HG02678 (cell line): ENCODE results near the gene TMEM30B.
"Not testable (repeated sequence)": the region's sequence is repeated elsewhere in the genome, so short reads cannot be mapped to it uniquely, and the experiment has no call there.

Source experiments
- ATAC-seq: cut with Tn5 transposase; IDR thresholded peaks from one replicate; pipeline ENCODE4 v1.9.1; 2021; ENCODE audit warnings: mild to moderate bottlenecking, moderate library complexity; ENCODE audit not compliant: unreplicated experiment

TMEM30B gene, protein sequence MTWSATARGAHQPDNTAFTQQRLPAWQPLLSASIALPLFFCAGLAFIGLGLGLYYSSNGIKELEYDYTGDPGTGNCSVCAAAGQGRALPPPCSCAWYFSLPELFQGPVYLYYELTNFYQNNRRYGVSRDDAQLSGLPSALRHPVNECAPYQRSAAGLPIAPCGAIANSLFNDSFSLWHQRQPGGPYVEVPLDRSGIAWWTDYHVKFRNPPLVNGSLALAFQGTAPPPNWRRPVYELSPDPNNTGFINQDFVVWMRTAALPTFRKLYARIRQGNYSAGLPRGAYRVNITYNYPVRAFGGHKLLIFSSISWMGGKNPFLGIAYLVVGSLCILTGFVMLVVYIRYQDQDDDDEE

GRCh38 chr14:61281186-61281947, at the start of gene TMEM30B:
Gene TMEM30B (minus strand): TSS chr14:61281338. CDS start chr14:61281147, 191 bp downstream.
- no peak for ATAC-seq

GRCh38 chr14:61330511-61330910, 49.4 kb upstream of the TMEM30B start:
- no peak for ATAC-seq

DNA sequence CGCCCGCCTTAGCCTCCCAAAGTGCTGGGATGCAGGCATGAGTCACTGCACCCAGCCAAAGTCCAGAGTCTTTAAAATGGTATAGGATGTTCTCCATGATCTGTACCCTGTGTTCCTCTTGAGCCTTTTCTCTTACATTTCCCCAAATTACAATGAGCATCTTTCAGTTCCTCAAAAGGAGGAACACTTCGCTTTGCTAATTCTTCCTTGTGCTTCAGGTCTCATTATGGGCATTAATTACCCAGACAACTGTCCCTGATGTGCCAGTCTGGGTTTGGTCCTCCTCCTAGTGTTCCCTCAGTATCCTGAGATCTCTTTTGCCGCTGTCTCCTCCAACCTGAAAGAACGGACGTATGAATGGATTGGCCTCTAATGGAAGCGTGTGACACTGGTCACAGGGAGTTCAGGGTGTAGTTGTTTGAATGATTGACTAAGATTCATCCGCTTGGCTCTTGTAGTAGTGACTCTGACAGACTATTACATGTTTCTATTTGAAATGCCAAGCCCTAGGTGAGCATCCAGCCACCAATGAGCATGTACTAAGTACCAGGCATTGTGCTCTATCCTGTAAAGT, 48.4 kb upstream of the TMEM30B start:
- ATAC-seq, result no peak

DNA sequence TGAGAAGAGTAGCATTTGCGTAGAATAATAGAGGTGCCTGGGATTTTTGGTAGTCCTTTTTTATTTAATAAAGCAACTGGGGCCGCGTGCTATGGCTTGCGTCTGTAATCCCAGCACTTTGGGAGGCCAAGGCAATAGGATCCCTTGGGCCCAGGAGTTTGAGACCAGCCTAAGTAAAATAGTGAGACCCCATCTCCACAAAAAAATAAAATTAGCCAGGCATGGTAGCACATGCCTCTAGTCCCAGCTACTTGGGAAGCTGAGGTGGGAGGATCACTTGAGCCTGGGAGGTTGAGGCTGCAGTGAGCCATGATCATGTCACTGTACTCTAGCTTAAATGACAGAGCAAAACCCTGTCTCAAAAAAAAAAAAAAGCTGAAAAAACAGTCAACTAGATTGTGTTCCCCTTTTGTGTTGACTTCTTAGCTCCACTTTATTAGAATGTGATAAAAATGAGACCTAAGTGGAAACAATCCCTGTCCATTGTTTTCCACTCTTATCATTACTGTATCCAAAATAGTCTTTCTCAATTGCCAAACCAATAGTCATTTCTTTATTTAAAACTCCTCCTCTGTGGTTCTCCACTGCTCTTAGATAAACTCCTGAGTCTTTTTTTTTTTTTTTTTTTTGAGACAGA, 47.6 kb upstream of the TMEM30B start:
- ATAC-seq, result no peak

DNA sequence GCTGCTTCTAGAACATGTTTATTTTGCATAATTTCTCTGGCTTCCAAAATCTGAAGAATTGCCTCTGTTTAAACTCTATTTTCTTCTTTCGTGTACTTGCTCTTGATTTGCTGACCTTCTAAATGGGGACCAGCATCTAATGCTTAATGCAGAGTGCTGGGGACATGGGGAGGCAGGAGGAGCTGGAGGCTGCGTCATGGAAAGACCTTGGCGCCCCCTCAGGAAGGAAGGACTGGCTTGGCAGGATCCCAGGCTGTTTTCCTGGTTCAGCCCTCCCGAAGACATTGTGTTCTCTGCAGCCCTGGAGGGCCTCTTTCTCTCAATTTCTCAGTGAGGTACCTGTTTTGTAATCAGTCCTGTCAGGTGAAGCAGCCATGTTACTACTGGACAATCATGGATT, 45.7 kb upstream of the TMEM30B start:
- ATAC-seq, result no peak

- ATAC-seq, result no peak
Measured at GRCh38 chr14:61326146-61326545, 45.0 kb upstream of the TMEM30B start.

DNA sequence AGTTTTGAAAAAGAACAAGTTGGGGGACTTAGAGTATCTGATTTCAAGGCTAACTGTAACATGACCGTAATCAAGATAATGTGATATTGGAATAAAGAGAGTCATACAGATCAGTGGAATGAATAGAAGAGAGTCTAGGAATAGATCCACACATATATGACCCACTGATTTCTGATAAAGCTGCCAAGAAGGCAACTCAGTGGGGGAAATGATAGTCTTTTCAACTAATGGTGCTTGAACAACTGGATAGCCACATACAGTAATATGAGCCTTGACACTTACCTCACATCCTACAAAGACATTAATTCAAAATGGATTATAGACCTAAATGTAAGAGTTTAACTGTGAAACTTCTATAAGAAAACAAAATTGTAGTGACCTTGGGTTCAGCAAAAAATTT, 44.0 kb upstream of the TMEM30B start:
- no peak for ATAC-seq

DNA sequence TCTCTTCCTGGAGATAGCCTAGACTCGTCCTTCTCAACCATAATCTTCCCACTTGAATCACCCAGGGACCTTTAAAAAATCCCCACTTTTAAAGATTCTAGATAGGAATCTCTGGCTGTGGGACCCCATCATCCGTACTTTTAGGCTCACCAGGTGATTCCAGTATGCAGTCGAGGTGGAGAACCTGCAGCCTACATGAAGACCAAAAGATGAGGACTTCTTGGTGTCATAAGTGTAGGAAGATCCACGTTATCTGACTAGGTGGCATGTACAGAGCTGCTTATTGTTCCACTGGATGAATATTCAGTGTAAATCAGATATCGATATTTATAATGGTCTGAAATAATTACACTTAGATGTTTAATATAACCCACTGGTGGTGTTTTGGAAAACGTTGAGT, 42.8 kb upstream of the TMEM30B start:
- ATAC-seq, result no peak

GRCh38 chr14:61322799-61323290, 41.7 kb upstream of the TMEM30B start:
- no peak for ATAC-seq

DNA sequence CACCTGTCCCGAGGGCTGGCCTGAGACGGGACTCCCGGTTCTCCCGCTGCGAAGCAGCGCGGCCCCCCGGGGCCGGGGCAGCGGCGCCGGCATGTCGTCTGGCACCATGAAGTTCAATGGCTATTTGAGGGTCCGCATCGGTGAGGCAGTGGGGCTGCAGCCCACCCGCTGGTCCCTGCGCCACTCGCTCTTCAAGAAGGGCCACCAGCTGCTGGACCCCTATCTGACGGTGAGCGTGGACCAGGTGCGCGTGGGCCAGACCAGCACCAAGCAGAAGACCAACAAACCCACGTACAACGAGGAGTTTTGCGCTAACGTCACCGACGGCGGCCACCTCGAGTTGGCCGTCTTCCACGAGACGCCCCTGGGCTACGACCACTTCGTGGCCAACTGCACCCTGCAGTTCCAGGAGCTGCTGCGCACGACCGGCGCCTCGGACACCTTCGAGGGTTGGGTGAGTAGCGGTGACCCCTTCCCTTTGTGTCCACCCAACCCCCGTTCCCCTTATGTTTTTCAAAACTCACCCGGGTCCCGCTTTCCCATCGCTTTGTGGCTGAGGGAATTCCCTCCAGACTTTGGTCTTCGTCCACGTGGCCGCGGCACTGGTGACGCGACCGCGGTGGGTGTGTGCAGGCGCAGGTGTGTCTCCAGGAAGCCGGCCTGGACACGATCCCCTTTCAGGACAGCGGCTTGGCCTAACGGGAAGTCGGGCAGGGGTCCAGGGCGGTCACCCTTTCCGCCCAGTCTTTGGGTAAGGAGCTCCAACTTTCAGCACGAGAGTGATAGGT, 41.1 kb upstream of the TMEM30B start:
- ATAC-seq, result no peak

DNA sequence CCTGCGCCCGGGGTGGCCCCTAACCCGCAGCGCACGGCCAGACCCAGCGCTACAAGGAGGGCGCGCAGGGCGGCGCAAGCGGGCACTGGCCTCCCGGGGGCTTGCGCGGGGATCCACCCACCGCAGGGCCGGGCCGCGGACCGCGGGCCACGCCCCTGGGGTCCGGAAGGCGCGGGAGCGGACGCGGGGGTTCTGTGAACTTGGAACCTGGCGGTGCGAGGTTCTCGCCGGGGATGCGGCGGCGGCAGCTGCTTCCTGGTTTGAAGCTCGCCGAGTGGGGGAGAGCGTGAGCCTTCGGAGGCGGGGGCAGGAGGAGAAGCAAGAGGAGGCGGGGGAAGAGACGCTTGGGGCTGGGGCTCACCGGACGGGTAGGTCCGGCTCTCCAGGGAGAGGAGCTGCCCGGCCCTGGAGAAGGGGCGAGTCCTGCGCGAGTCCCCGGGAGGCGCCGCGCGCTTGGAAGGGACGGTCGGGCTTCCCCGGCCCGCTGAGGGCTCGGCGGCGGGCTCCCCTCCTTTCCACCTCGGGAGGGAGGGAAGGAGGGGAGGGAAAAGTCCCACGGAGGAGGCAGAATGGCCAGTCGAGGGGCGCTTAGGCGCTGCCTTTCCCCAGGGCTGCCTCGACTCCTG, 40.4 kb upstream of the TMEM30B start, which contains the start of gene PRKCH:
Gene PRKCH, plus strand, starts transcription at position 195 of the 626 bp plus-strand sequence. CDS start 523 bp downstream, outside the sequence.
- ATAC-seq, result peak; percentile 57

DNA sequence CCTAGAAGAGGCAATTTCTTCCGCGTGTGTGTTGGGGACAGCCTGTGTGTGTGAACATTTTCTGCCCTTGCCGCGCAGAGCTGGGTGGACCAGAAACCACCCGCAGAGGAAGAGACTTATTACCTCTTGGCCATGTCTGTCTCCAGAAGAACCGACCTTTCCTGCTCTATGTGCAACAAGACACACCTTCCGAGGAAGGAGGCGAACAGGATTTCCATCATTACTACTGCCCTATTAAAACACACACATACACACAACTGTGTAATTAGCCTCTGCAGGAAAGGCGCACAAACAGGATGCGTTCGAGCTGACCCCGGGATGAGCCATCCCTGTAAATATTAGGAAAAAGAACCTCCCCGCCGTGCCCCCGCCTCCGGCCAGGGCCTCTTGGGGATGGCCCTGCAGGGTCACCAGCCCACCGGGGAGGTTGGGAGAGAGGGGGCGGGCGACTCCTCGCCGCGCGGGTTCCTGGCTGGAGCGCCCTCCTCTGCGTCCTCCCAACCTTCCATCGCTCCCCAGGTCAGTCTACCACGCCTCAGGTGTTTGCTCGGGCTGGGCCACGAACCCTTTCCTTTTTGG, 39.8 kb upstream of the TMEM30B start:
- no peak for ATAC-seq

DNA sequence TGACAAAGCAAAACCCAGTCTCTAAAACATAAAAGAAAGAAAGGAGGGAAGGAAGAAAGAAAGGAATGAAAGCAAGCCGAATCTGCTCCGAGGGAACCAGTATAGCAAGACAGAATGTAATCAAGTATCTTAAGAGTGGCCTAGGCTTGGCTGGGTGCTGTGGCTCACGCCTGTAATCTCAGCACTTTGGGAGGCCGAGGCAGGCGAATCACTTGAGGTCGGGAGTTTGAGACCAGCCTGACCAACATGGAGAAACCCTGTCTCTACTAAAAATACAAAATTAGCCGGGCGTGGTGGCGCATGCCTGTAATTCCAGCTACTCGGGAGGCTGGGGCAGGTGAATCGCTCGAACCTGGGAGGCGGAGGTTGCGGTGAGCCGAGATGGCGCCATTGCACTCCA, 39.0 kb upstream of the TMEM30B start:
- ATAC-seq, result not testable (repeated sequence)

DNA sequence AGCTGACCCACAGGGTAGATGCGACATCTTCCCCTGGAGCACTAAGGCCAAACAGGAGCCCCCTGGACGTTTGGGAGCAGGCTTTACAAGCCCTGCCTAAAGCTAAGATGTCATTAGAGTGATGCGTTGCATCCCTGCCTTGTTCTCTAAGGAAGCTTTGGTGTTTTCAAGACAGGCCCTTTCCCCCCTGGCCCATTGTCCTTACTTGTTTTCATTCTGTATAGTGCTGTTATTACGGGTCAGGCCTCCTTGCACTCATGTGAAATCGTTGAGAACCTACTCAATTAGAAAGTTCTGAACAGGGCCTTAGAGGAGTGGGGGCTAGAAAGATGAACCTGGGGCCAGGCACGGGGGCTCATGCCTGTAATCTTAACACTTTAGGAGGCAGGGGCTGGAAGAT, 38.6 kb upstream of the TMEM30B start:
- ATAC-seq, result no peak

GRCh38 chr14:61319086-61319485, 37.9 kb upstream of the TMEM30B start:
- ATAC-seq, result no peak

DNA sequence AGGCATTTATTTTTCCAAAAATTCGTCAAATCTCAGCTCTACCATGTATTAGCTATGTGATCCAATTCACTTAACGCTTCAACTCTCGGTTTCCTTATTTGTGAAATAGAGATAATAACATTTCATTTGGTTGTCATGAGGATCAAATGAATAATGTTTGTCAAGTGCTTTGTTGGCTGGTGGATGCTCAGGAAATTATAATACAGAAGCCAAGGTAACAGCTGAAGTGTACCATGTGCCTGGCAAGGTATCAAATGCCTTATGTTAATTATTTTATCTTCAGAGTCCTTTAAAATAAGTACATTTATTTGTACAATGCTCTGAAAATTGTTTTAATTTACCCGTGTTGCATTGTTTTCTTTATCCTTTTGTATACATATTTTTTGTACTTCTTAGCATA, 34.2 kb upstream of the TMEM30B start:
- ATAC-seq, result no peak

GRCh38 chr14:61308701-61309100, 27.6 kb upstream of the TMEM30B start:
- ATAC-seq, result not testable (repeated sequence)

GRCh38 chr14:61308198-61308597, 27.1 kb upstream of the TMEM30B start:
- ATAC-seq, result no peak

DNA sequence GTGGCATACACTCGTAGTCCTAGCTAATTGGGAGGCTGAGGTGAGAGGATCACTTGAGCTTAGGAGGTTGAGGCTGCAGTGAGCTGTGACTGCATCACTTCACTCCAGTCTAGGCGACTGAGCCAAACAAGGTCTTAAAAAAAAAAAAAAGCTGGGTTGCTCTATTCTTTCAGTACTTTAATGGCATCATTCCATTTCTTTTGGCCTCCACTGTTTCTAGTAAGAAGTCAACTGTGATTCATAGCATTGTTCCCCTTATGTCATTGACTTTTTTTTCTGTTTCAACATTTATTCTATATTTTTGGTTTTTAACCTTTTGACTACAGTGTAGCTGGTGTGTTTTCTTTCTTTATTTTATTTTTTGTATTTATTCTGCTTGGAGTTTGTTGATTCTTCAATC, 23.6 kb upstream of the TMEM30B start:
- ATAC-seq, result no peak

- ATAC-seq, result no peak
Measured at GRCh38 chr14:61300754-61301153, 19.6 kb upstream of the TMEM30B start.
